HG03457 (cell line): ENCODE results near the gene LRRFIP2.
"Not testable (repeated sequence)": the region's sequence is repeated elsewhere in the genome, so short reads cannot be mapped to it uniquely, and the experiment has no call there.

Experiments
- ATAC-seq: cut with Tn5 transposase; IDR thresholded peaks from one replicate; pipeline ENCODE4 v1.9.1; 2021; ENCODE audit warnings: moderate number of reproducible peaks; ENCODE audit not compliant: unreplicated experiment

Gene LRRFIP2

GRCh38 chr3:37145611-37146010, 28.8 kb downstream of the LRRFIP2 start:
- no peak for ATAC-seq

- no peak for ATAC-seq
Observed at GRCh38 chr3:37144806-37145205, 29.6 kb downstream of the LRRFIP2 start.

GRCh38 chr3:37143821-37144220, 30.6 kb downstream of the LRRFIP2 start:
- no peak for ATAC-seq

- no peak for ATAC-seq
Observed at GRCh38 chr3:37141676-37142075, 32.7 kb downstream of the LRRFIP2 start.

- ATAC-seq, result no peak
Observed at GRCh38 chr3:37140899-37141541, 33.4 kb downstream of the LRRFIP2 start.

- ATAC-seq, result no peak
Observed at GRCh38 chr3:37139567-37140052, 34.8 kb downstream of the LRRFIP2 start.

GRCh38 chr3:37138816-37139215, 35.6 kb downstream of the LRRFIP2 start:
- no peak for ATAC-seq

- no peak for ATAC-seq
Observed at GRCh38 chr3:37137516-37137915, 36.9 kb downstream of the LRRFIP2 start.

- ATAC-seq, result no peak
Observed at GRCh38 chr3:37136067-37136466, 38.3 kb downstream of the LRRFIP2 start.

GRCh38 chr3:37135561-37135960, 38.8 kb downstream of the LRRFIP2 start:
- no peak for ATAC-seq

GRCh38 chr3:37132334-37132733, 42.0 kb downstream of the LRRFIP2 start:
- no peak for ATAC-seq

- ATAC-seq, result no peak
Observed at GRCh38 chr3:37131860-37132144, 42.6 kb downstream of the LRRFIP2 start.

GRCh38 chr3:37130984-37131859, 43.2 kb downstream of the LRRFIP2 start:
- ATAC-seq, result no peak

- no peak for ATAC-seq
Observed at GRCh38 chr3:37130448-37130847, 43.9 kb downstream of the LRRFIP2 start.

GRCh38 chr3:37129871-37130270, 44.5 kb downstream of the LRRFIP2 start:
- ATAC-seq, result no peak

- ATAC-seq, result no peak
Observed at GRCh38 chr3:37127340-37127739, 47.0 kb downstream of the LRRFIP2 start.

- ATAC-seq, result no peak
Observed at GRCh38 chr3:37126856-37127255, 47.5 kb downstream of the LRRFIP2 start.

GRCh38 chr3:37125195-37126073, 48.9 kb downstream of the LRRFIP2 start:
- no peak for ATAC-seq

GRCh38 chr3:37124435-37124834, 49.9 kb downstream of the LRRFIP2 start:
- no peak for ATAC-seq

- ATAC-seq, result no peak
Observed at GRCh38 chr3:37123292-37123691, 51.1 kb downstream of the LRRFIP2 start.

- ATAC-seq, result not testable (repeated sequence)
Observed at GRCh38 chr3:37122069-37122468, 52.3 kb downstream of the LRRFIP2 start.
